Spleen (tissue), 7 donors: ENCODE measurements around the gene HPGD.

ENCODE experiments used
- POLR2AphosphoS5 ChIP-seq, 3 donors: sonication (generic); formaldehyde crosslinking; IDR thresholded peaks; one replicate each; pipeline ENCODE4 v1.5.1; 2017; ENCODE audit warnings: antibody characterized with exemption in 3 of 3
- TF ChIP-seq, protein P1 (sequence below), 11 experiments: fragments of 200-600 bp in 7 of 11; fragments of 450-650 bp in 4 of 11; sonication (generic) in 4 of 11; IDR thresholded peaks in 8 of 11; conservative IDR thresholded peaks in 3 of 11; 1 replicate in 7 of 11; 2 replicates in 4 of 11; pipeline versions ENCODE4 v1.4.0 to v1.8.0; 2016 to 2021; ENCODE audit warnings: antibody characterized with exemption in 11 of 11, inconsistent platforms in 4 of 11, mild to moderate bottlenecking in 1 of 11
- donor health status: DM: no; HTN: no; CAD: no; lungs with moderate emphysema.
- donor health status: DM: no; HTN: no; CAD: no.
- donor health status: DM: no; HTN: no; CAD: no.

DNA sequence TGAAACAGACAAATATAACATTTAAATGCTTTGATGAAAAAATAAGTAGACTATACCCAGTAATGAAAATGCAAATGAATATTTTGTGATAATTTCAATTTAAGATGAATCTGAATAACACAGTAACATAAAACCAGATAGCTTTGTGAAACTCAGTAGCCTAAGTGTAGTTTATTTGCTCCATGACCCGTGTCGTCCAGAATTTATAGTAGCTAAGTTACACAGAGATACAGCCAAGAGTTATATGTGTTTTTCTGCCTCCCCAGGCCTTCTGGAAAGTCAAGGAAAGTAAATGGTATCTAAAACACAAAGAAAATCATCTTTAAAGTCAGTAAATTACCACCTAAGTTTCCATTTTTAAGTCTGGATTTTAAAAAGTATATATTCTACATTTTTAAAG lies 26.7 kb downstream of the HPGD start:
- TF ChIP-seq, protein P1, sequence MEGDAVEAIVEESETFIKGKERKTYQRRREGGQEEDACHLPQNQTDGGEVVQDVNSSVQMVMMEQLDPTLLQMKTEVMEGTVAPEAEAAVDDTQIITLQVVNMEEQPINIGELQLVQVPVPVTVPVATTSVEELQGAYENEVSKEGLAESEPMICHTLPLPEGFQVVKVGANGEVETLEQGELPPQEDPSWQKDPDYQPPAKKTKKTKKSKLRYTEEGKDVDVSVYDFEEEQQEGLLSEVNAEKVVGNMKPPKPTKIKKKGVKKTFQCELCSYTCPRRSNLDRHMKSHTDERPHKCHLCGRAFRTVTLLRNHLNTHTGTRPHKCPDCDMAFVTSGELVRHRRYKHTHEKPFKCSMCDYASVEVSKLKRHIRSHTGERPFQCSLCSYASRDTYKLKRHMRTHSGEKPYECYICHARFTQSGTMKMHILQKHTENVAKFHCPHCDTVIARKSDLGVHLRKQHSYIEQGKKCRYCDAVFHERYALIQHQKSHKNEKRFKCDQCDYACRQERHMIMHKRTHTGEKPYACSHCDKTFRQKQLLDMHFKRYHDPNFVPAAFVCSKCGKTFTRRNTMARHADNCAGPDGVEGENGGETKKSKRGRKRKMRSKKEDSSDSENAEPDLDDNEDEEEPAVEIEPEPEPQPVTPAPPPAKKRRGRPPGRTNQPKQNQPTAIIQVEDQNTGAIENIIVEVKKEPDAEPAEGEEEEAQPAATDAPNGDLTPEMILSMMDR (IDR thresholded peaks at IDR 0.05 in 8 of 11, conservative IDR thresholded peaks at IDR 0.05 in 3 of 11), result no peak
- no peak for TF ChIP-seq POLR2AphosphoS5 (IDR thresholded peaks at IDR 0.05)
